ENCODE data around the gene KIF1A. TPM values are rescaled to one million over a fixed set of nuclear protein-coding genes. Genes with fewer than 3 reads are reported as not detected.

The KIF1A gene
- total and polyA plus RNA-seq, 10 of the 15 experiments (the other 5 are each of a cell fraction or from before 2014, with no cell fraction given) = 0.04 to 0.95 (median 0.06) TPM; not detected in 5

DNA sequence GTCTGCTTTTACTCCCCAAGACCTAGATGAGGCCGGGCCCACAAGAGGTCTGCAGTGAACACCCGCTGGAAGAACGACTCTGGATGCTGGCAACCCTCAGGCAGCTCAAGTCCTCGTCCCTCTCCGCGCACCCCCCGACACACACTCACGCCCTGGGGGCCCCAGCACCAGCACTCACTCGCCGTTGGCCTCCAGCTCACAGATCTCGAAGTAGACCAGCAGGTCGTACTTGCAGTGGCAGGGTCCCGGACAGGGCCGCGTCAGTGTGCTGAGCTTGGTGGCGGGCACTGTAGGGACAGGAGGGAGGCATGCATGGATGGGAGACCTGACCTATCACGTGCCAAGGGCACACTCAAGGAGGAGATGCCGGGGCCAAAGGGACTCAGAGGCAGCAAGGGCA lies 78.9 kb downstream of the KIF1A start:
- Histone ChIP-seq H3K4me3 (no peak overlapping the region), H3K27me3 (replicated peaks in 1 of 2; ENCODE audit: control insufficient read depth in 2 of 2, insufficient read depth in 2 of 2, low read length in 1 of 2) (peaks cover 0 to 6% of the 10 kb centered on the region in 2 experiments; a peak in 3 of 4 replicates), H4K20me1 (ENCODE audit: control insufficient read depth, insufficient read depth) (no peaks in the 10 kb centered on the region), H3K4me2 (ENCODE audit: control insufficient read depth, insufficient read depth) (no peak overlapping the region), H3K27ac (ENCODE audit: control insufficient read depth, insufficient read depth) (no peak overlapping the region), H2AFZ (ENCODE audit: control insufficient read depth, low read depth, low read length) (no peak overlapping the region), H3K9me3 (replicated peaks; ENCODE audit: control insufficient read depth, insufficient read depth, low read length) (no peaks in the 10 kb centered on the region), H3K79me2 (ENCODE audit: control insufficient read depth, insufficient read depth, low read length) (no peaks in the 10 kb centered on the region), H3K4me1 (ENCODE audit: control insufficient read depth, insufficient read depth, low read length) (no peaks in the 10 kb centered on the region), H3K9ac (ENCODE audit: control insufficient read depth, insufficient read depth, low read length) (no peak overlapping the region), H3K36me3 (ENCODE audit: control insufficient read depth in 2 of 2, insufficient read depth in 2 of 2, low read length in 1 of 2) (no peaks in the 10 kb centered on the region)
- BruUV-seq (replicated peaks) = no TSS peak
- in situ Hi-C loops (cut with MboI) (no loop called here), intact Hi-C loops (cut with micrococcal nuclease; ENCODE audit: unreplicated experiment) (no loop called here)
- SMC1A ChIA-PET (ENCODE audit: uncharacterized antibody, unreplicated experiment) = no interaction called here
- FAIRE-seq = no peak
- DNase-seq (ENCODE audit: low read depth, low spot score) = no peak
- ATAC-seq = no peak
- TF ChIP-seq RB1 (IDR thresholded peaks at IDR 0.05; ENCODE audit: borderline replicate concordance) (no peak), SMC3 (IDR thresholded peaks at IDR 0.05; ENCODE audit: borderline replicate concordance, low read length) (no peak), BMI1 (IDR thresholded peaks at IDR 0.05; ENCODE audit: borderline replicate concordance) (no peak), BHLHE40 (IDR thresholded peaks at IDR 0.05; ENCODE audit: borderline replicate concordance in 1 of 2, low read depth in 2 of 2, low read length in 1 of 2) (no peak), HDGF (IDR thresholded peaks at IDR 0.05) (no peak), TARDBP (IDR thresholded peaks at IDR 0.05; ENCODE audit: borderline replicate concordance) (no peak)
- RAD21 ChIA-PET (ENCODE audit: unreplicated experiment) = no interaction called here
- 32% methylated on average over 18 of the region's 18 CpGs for WGBS (ENCODE audit: insufficient coverage, insufficient replicate concordance, low lambda C conversion rate, missing lambda C conversion rate)
- CTCF ChIA-PET = no interaction called here
- POLR2A ChIA-PET = no interaction called here

DNA sequence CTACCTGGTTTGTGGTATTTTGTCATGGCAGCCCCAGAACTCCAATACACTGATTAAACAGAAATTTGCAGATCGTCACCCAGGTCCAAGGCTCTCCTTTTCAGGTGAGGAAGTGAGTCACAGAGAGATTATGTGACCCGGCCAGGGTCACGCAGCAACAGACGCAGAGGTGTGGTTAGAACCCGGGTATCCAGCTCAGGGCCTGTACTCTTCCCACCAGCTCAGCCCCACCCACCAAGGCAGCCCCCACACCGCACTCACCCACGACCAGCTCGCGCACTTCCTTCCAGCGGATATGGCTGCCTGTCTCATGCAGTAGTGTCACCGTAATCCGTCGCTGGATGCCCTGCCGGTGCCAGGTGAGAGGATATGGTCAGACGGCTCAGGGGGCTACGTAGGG lies 80.2 kb downstream of the KIF1A start:
- Histone ChIP-seq H2AFZ (ENCODE audit: control insufficient read depth, low read depth, low read length) (no peak overlapping the region), H3K36me3 (ENCODE audit: control insufficient read depth in 2 of 2, insufficient read depth in 2 of 2, low read length in 1 of 2) (no peaks in the 10 kb centered on the region), H3K27ac (ENCODE audit: control insufficient read depth, insufficient read depth) (no peak overlapping the region), H3K27me3 (replicated peaks in 1 of 2; ENCODE audit: control insufficient read depth in 2 of 2, insufficient read depth in 2 of 2, low read length in 1 of 2) (peaks cover 0 to 6% of the 10 kb centered on the region in 2 experiments; a peak in 3 of 4 replicates), H3K4me2 (ENCODE audit: control insufficient read depth, insufficient read depth) (no peak overlapping the region), H3K9ac (ENCODE audit: control insufficient read depth, insufficient read depth, low read length) (no peak overlapping the region), H3K4me3 (no peak overlapping the region), H3K79me2 (ENCODE audit: control insufficient read depth, insufficient read depth, low read length) (no peaks in the 10 kb centered on the region), H3K4me1 (ENCODE audit: control insufficient read depth, insufficient read depth, low read length) (no peaks in the 10 kb centered on the region), H4K20me1 (ENCODE audit: control insufficient read depth, insufficient read depth) (no peaks in the 10 kb centered on the region), H3K9me3 (replicated peaks; ENCODE audit: control insufficient read depth, insufficient read depth, low read length) (no peaks in the 10 kb centered on the region)
- in situ Hi-C loops (cut with MboI) (no loop called here), intact Hi-C loops (cut with micrococcal nuclease; ENCODE audit: unreplicated experiment) (loop anchor here (10.0 kb wide), 1 partner anchor 225 kb away; no protein-coding TSS in a partner anchor)
- no peak for ATAC-seq
- no peak for DNase-seq (ENCODE audit: low read depth, low spot score)
- SMC1A ChIA-PET (ENCODE audit: uncharacterized antibody, unreplicated experiment) = no interaction called here
- RAD21 ChIA-PET (ENCODE audit: unreplicated experiment) = no interaction called here
- POLR2A ChIA-PET = no interaction called here
- CTCF ChIA-PET = no interaction called here
- WGBS (ENCODE audit: insufficient coverage, insufficient replicate concordance, low lambda C conversion rate, missing lambda C conversion rate) = 45% methylated on average over 16 of the region's 16 CpGs
- FAIRE-seq = no peak
- BruUV-seq (replicated peaks) = no TSS peak
- TF ChIP-seq SMARCA5 (IDR thresholded peaks at IDR 0.05) (no peak), EP300 (IDR thresholded peaks at IDR 0.05; ENCODE audit: borderline replicate concordance in 1 of 2, control insufficient read depth in 1 of 2, low read depth in 2 of 2, low read length in 2 of 2) (no peak), WRNIP1 (IDR thresholded peaks at IDR 0.05; ENCODE audit: borderline replicate concordance, low read depth, low read length) (no peak), FOS (IDR thresholded peaks at IDR 0.05; ENCODE audit: borderline replicate concordance, extremely low read depth, insufficient read length) (no peak), NR2F1 (conservative IDR thresholded peaks at IDR 0.05) (no peak), SIX5 (IDR thresholded peaks at IDR 0.05; ENCODE audit: low read depth, low read length, severe bottlenecking) (no peak), ZZZ3 (IDR thresholded peaks at IDR 0.05; ENCODE audit: control insufficient read depth, insufficient read length, low read depth) (no peak)
- TF ChIP-seq, protein P1, sequence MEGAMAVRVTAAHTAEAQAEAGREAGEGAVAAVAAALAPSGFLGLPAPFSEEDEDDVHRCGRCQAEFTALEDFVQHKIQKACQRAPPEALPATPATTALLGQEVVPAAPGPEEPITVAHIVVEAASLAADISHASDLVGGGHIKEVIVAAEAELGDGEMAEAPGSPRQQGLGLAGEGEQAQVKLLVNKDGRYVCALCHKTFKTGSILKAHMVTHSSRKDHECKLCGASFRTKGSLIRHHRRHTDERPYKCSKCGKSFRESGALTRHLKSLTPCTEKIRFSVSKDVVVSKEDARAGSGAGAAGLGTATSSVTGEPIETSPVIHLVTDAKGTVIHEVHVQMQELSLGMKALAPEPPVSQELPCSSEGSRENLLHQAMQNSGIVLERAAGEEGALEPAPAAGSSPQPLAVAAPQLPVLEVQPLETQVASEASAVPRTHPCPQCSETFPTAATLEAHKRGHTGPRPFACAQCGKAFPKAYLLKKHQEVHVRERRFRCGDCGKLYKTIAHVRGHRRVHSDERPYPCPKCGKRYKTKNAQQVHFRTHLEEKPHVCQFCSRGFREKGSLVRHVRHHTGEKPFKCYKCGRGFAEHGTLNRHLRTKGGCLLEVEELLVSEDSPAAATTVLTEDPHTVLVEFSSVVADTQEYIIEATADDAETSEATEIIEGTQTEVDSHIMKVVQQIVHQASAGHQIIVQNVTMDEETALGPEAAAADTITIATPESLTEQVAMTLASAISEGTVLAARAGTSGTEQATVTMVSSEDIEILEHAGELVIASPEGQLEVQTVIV (IDR thresholded peaks at IDR 0.05; ENCODE audit: borderline replicate concordance, partially characterized antibody) = no peak
